GM21737 (cell line): ENCODE results near the gene MTOR.
"Not testable (repeated sequence)": the region's sequence is repeated elsewhere in the genome, so short reads cannot be mapped to it uniquely, and the experiment has no call there.

Source experiments
- ATAC-seq: cut with Tn5 transposase; IDR thresholded peaks from one replicate; pipeline ENCODE4 v1.9.1; 2021; ENCODE audit warnings: mild to moderate bottlenecking, moderate library complexity; ENCODE audit not compliant: unreplicated experiment

MTOR gene

DNA sequence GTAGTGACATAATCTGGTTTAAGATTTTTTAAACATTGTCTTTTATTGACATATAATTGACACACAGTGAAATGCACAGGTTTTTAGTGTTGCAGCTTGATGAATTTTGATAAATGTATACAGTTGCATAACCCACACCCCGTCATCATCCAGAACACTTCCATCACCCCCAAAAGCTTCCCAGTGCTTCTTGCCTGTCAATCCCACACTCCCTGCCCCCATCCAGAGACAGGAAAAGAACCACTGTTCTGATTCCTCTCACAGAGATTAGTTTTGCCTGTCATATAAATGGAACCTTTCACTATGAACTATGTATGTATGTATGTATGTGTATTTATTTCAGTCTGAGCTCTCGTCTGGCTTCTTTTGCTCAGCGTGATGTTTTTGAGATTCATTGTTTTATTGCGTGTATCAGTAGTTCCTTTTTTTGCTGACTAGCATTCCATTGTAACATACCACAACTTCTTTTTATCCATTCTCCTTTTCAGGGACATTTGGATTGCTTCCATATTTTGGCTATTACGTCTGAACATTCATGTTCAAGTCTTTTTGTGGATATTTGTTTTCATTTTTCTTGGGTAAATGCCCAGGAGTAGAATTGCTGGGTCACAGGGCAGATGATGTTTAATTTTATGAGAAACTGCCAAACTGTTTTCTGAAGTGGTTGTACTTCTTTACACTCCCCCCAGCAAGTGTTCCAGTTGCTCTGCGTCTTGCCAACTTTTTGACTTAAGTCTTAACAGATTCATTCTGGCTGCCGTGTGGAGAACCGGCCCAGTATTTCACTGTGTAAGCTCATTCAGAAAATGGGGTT, 19.4 kb upstream of the MTOR start:
- ATAC-seq, result no peak

DNA sequence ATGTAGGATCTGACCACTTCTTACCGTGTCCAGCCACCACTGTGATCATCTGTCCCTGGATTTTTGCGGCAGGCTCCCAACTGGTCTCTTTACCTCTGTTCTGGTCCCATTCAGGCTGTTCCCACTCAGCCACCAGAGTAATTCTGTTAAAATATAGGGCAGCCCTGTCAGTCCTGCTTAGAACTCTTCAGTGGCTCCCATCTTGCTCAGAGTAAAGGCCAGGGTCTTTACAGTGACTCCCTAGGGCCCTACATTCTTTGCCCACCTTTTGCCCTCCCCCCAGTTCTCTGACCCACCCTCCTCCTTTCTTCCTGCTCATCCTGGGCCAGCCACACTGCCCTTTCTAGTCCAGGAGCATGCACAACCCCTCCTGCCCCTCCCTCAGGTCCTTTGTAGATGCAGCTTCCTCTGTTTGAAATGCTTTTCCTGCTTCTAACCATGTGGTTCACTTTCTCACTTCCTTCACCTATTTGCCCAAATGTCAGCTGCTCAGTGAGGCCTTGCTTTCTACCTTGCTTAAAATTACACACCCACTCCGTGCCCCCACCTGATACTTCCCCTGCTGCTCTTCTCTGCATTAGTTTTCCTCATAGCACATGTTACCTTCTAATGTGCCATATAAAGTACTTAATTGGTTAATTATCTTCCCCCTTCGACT, 18.5 kb upstream of the MTOR start:
- no peak for ATAC-seq

DNA sequence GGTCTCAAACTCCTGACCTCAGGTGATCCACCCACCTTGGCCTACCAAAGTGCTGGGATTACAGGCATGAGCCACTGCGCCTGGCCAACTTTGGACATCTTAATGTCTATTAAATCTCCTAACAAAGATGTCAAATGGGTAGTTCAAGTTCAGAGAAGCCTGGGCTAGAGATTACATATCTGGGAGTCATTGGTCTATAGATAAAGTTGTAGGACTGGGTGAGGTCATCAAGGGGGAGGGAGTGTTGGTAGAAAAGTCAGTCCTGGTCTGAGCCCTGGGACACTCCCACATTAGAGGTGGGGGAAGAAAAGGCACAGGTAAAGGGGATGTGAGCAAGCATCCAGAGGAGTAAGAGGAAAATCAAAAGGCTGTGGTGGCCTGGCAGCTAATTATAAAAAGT, 17.3 kb upstream of the MTOR start:
- no peak for ATAC-seq

DNA sequence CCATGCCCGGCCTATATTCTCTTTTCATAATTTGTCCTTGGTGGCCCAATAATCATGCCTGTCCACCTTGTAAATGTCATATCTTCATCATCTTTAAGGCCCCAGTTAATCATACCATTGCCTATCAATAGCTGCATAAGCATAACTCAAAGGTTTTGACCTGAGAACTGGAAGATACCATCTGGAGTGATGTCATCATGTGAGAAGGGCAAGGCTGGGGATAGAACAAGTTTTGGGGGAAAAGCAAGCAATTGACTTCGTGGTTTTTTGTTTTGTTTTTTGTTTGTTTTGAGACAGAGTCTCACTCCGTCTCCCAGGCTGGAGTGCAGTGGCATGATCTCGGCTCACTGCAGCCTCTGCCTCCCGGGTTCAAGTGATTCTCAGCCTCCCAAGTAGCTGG, 16.8 kb upstream of the MTOR start:
- ATAC-seq, result no peak

DNA sequence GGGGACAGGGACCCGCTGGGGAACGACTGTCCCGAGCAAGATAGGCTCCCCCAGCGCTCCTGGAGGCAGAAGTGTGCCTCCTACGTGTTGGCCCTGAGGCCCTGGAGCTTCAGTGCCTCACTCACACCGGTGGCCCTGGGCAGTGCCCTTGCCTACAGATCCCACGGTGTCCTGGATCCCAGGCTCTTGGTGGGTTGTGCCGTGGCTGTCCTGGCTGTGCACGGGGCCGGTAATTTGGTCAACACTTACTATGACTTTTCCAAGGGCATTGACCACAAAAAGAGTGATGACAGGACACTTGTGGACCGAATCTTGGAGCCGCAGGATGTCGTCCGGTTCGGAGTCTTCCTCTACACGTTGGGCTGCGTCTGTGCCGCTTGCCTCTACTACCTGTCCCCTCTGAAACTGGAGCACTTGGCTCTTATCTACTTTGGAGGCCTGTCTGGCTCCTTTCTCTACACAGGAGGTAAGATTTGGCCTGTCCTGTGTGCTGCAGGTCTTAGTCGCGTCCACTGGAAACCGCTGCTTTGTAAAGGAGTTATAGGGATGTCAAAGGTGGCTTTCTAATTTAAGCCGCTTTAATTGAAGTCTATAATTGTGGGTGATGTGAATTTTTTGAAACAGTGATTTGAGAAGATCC, 11.4 kb upstream of the MTOR start:
- no peak for ATAC-seq

DNA sequence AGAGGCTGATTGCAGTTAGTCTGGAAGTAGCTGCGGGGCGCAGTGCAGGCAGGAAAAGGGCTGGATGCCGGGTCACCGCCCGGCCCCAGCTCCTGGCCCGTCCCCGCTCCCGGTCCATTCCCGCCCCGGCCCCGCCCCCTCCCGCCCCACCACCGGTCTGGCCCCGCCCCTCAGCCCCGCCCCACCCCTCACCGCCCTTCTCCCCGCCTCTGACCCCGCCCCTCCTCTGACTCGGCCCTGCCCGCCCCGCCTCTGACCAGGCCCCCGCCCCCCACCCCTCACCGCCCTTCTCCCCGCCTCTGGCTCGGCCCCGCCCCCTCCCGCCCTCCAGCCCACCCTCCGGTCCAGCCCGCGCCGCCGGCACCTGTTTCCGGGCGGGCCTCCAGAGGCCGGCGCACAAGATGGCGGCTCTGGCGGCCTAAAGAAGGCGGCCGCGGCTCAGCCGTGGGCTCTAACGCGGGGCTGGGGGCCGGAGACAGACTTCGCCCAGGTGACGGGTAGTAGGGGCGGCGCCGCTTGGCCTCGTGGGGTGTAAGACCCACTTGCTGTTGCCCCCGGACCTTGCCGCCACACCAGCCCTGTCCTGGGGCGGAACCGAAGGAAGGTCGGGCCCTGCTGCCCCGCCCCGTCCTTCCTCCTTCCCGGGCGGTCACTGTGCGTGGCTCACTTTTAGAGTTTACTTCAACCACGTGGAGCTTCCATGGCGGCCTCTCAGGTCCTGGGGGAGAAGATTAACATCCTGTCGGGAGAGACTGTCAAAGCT, 10.7 kb upstream of the MTOR start, which contains the start of gene UBIAD1:
TSS of gene UBIAD1 (plus strand) at position 367 of the 763 bp plus-strand sequence. CDS start at position 701, 334 bp downstream.
- peak; percentile 77 for ATAC-seq

DNA sequence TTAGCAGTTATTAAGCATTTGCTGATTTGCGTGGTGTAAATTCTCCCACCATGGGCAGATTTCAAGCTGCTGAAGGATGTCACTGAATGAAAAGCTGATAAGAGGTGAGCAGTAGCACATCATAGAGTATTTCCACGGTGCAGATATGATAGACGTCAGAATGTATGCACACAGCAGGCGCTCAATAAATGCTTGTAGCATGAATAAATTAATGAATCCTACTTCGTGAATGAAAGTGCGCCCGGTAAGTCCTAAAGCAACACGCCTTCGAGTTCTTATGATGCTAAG, 10.1 kb upstream of the MTOR start:
- no peak for ATAC-seq

DNA sequence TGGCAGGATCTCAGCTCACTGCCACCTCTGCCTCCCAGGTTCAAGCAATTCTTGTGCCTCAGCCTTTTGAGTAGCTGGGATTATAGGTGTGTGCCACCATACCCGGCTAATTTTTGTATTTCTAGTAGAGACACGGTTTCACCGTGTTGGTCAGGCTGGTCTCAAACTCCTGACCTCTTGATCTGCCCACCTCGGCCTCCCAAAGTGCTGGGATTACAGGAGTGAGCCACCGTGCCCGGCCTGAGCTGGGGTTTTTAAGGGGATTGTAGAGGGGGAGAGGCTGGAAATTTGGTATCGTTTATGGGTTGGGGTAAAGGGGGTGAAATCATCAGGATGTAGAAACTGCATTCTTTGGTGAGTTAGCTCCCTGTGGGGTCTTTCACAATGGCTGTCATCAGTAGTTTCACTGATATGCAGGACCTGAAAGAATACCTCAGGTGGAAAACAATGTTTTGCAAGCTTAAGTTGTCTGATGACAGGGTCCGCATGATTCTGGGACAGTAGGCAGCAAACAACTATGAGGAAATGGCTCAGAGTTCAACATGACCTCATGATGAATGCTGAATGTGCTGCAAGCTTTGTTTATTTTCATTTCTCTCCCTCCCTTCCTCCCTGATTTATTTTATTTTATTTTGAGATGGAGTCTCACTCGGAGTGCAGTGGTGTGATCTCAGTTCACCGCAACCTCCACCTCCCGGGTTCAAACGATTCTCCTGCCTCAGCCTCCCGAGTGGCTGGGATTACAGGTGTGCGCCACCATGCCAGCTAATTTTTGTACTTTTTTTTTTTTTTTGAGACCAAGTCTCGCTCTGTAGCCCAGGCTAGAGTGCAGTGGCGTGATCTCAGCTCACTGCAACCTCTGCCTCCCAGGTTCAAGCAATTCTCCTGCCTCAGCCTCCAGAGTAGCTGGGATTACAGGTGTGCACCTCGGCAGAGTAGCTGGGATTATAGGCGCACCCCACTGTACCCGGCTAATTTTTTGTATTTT, 5.3 kb upstream of the MTOR start:
- ATAC-seq, result not testable (repeated sequence)

DNA sequence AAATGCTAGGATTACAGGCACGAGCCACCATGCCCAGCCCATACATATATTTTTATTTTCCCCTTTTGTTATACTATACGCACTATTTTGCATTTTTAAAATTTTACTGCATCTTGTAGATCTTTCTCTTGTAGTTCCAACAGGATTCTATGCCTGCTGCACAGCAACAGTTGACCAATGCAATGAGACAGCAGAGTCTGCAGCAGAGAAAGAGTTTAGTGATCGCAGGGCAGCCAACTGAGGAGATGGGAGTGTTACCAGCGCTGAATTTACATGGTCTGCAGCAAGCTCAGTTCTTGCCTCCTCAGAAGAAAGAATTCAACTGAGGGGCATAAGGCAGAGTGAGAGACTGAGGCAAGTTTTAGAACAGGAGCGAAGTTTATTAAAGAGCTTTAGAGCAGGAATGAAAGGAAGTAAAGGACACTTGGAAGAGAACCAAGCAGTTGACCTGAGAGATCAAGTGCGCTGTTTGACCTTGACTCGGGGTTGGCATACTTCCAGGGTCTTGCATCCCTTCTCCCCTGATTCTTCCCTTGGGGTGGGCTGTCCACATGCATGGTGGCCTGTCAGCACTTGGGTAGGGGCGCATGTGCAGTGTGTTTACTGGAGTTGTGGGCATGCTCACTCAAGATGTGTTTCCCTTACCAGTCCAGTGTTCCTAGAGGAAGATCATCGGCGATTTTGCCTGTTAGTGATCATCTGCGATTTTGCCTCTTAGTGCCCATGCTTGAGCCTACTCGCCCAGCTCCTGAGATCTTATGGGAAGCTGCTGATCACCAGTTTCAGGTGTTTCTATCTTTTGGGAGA, 4.1 kb upstream of the MTOR start:
- ATAC-seq, result no peak

DNA sequence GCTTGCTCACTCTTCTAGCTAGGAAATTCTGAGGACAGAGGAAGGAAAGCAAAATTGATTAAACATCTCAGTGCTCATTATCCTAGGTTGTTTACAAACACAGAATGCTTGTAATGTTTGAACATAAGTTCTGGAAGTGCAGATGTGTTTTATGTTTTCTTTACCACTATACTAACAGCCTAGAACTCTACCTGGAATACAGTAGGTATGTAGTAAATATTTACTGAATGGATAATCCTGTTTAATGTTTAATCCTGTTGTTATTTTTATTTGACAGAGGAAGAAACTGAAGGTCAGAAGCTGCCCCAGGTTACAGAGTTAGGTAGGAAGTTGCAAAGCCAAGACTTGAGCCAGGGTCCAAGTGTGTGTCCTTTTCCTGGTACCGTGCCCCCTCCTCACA, 6.1 kb downstream of the MTOR start:
- no peak for ATAC-seq

DNA sequence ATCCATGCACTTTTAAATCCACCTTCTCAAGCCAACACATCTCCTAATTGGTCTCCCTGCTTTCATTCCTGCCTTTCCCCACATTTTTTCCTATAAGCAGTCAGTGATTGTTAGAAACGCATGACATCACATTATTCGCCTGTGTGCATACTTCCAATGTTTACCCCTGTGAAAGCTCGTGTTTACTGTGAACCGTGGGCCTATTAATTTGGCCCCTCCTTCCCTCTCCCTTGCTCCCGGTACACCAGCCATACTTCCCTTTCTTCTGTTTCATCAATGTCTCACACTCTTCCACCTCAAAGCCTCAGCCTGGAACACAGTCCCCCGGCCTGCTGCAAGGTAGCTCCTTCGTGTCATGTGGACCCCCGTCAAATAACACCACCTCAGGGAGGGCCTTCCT, 9.1 kb downstream of the MTOR start:
- ATAC-seq, result no peak

DNA sequence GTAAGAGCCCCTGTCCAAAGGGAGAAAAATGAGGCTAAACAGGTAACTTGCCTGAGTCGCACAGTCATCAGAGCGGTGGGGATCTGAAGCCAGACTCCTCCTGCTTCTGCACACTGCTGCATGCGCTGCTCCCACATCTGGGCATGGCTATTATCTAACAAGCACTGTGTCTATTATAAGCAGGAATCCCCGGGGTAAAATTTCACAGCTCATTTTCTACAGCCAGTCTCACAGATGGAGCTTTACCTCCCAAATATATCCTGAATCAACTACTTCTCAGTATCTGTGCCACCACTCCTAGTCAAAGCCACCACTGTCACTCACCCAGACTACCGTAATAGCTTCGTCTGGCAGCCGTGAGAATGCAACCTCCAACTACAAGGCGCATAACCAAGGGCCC, 9.8 kb downstream of the MTOR start:
- ATAC-seq, result no peak

DNA sequence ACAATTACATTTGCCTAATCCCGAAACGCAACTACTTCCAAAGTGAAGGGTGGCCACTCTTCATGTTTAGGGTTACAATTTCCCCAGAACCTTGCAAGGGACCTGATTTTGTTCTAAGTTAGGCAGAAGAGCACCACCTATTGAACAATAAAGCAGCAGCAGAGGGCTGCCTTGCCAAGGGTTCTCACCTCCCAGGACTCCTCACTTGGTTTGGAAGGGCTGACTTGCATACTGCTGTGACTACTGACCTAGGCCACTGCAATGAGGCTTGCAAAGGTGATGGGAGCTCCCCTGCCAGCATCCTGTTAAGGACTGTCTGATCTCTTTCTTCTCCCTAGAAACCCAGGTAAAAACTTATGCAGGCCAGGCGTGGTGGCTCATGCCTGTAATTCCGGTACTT, 14.2 kb downstream of the MTOR start:
- ATAC-seq, result no peak

DNA sequence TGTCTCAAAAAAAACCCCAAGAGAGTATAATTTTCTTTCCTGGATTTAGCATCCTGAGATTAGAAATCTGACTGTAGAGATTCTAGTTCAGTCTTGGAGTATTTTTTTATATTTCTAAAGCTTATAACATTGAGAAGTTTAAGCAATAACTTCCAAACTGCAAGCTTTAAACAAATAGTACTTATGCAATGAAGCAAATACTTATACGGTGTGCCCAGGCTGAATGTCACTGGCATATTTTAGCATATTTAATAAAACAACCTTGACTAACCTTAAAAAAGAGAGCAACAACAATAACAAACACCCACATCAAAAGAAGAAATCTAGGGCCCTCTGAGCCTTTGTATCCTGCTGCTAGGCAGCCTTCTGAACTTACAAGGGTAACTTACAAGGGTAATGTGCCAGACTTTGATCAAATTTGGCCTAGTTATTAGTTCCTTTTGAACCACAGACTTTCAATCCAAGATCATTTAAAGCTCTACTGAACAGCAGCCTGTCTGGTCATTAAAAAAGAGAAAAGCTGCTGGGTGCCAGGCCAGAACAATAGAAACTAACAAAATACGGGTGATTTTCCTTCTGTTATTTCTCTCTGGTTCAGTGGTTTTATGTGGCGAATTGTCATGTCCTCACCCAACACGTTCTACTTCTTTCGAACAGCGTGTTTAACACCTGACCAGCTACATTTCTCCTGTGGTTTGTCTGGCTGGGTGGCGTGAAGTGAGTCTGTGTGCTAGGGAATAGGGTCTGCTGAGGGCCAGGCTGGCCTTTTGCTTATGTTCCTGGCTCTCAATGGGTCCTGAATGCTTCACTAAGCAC, 16.2 kb downstream of the MTOR start:
- ATAC-seq, result no peak

DNA sequence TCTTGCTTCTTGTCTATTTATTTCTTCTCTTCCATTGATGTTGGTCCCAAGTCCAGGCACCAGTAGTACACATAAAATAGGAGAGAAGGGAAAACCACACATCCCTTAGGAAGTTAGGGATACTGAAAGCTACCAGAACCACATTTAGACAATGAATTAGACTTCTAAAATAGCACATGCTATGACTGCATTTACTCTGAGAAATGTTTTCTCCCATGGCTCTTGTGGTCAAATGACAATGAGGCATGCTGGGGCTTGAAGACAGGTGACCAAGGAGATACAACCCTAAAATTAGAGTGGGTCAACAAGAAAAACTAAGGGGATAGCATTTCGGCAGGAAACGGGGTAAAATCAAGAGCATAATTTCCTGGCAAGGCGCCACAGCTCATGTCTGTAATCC, 17.1 kb downstream of the MTOR start:
- no peak for ATAC-seq

DNA sequence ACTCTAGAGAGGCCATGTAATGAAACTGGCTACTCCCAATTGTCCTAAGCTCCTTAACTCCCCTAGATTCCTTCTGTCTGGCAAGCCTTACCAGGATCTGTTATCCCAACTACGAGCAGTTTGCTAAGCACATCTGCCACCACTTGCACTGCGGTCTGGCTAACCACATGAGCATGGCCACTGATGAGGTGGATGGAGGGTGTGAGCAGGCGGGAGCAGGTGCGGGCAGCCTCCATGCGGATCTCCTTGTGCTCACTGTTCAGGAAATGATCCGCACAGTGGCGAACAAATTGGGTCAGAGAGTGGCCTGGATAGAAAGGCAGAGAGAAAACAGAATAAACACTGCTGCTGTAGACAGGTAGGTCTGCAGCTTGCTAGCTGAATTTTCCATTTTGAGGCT, 24.0 kb downstream of the MTOR start:
- no peak for ATAC-seq

DNA sequence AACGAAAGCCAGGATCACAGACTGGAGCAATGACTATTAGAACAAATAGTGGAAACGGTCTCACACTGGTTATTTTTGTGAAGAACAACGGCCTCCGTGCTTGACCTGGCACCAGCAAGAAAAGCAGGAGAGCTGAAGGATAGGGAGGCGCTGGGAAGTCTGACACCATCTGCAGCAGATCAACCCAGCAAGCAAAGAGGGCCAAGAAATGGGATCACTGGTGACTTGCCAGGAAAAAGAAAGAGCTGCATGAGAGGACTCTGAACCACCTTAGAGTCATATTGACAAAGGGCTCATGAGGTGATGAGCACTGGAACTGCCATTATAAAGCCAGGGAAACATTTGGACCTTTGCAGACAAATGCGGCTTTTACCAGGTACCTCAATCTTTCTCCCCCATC, 25.0 kb downstream of the MTOR start:
- ATAC-seq, result no peak

DNA sequence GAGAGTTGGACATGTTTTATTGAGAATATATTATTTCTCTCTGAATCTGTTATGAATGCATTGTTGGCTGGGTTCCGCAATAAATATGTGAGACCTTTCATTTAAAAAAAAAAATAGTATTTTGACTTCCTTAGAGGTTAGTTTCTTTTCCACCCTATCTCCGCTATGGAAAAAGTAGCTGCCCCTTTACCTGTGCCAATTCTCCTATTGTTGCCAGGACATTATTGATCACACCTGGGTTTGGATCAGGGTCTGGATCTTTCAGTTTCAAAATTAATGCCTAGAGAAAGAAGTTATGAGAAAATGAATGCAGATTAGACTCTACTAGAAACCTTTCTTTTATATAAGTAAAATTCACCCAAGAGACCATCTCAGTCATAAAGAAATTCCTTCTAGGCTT, 29.1 kb downstream of the MTOR start:
- ATAC-seq, result no peak

DNA sequence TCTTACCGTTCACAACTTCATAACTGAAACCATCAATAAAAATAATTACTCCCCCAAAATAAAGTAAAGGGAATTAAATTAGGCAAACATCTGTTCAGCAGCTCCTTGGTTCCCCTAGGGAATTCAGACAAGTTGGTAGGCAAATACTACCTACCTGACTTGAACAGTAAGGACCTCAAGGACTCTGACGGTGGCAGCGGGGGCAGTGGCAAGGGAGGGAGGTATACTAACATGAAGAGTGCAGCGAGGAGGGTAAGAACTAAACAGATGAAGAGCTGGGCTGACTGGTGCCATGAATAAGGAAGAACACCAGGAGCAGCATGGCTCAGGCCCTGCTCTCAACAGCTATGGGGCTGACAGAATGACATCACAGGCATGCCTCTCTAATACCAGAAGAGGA, 33.1 kb downstream of the MTOR start:
- ATAC-seq, result no peak
